Ecto neural progenitor cell (in vitro differentiated cells): Measurements from ENCODE around the gene MCM9.
"Not testable (repeated sequence)": the region's sequence is repeated elsewhere in the genome, so short reads cannot be mapped to it uniquely, and the experiment has no call there.

Experiments used
- DNase-seq: peaks from one replicate; pipeline ENCODE4 v3.0.0-alpha.2; 2018; ENCODE audit warnings: low spot score

MCM9 gene

DNA sequence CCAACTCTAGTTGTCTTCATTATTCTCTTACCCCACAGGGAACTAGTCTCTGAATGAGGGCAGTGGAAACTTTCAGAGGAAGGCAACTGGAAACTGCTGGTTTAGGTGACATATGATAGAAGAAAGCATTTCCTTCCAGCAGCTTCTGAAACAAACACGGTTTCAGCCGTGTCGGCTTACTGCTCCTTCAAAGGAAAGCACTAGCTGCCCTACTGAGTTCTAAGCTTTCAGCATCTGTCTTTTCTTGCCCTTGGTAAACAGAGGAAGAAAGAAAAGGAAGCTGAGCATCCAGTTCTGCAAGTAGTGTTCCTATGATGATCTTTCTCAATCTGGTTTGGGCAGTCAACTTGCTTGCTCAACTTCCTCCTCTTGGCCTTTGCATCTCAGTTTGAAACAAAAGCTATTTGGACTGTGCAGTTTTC, 166.0 kb downstream of the MCM9 start:
- DNase-seq, result no peak

DNA sequence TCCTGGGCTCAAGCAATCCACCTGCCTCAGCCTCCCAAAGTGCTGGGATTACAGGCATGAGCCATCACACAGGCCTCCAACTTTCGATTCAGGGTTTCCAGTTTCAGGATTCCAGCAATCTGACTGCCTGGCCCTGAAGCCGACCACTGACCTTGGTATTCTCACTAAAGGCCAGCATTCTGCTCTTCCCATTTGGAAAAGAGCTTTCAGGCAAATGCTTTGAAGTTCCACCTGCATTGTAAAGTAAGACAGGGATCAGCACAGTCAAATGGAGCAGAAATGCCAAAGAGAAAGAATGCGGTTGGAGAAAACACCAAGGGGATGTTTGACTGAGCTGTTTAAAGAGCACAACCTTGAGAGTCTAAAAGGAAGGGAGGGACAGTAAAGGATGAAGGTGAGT, 166.5 kb downstream of the MCM9 start:
- no peak for DNase-seq

DNA sequence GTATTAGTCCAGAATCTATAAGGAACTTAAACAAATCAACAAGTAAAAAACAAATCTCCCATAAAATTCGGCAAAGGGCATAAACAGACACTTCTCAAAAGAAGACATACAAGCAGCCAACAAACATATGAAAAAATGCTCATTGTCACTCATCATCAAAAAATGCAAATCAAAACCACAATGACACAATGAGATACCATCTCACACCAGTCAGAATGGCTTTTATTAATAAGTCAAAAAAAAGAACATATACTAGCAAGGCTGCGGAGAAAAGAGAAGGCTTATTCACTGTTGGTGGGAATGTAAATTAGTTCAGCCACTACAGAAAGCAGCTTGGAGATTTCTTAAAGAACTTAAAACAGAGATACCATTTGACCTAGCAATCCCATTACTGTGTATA, 169.6 kb downstream of the MCM9 start:
- DNase-seq, result not testable (repeated sequence)

DNA sequence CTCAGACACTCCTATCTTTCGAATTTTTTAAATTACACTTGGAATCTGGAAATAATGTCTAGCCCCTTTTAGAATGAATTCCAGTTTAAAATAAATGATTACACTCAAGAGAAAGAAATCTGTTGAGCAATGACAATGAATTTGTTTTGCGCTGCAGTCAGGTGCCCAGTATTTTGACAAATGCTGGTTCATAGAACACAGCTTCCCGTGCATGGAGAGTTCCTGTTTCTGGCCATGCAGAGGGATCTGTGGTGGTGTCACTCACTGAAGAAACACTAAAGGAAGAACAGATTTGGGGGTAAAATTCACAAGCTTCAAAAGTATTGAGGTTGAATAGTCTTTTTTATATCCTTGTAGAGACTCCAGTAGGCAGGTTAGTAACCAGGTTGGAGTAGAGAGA, 170.2 kb downstream of the MCM9 start:
- DNase-seq, result no peak
